CD1c-positive myeloid dendritic cell (primary cell): ENCODE data around the gene TRIP12.
"Not testable (repeated sequence)": the region's sequence is repeated elsewhere in the genome, so short reads cannot be mapped to it uniquely, and the experiment has no call there.

Experiments
- DNase-seq: peaks from one replicate; pipeline ENCODE4 v3.0.0-alpha.2; 2016; ENCODE audit errors: extremely low spot score

Gene TRIP12

GRCh38 chr2:229920011-229920641, 1.7 kb downstream of the TRIP12 start:
- DNase-seq: no peak

- DNase-seq: no peak
Observed at GRCh38 chr2:229917793-229918192, 4.0 kb downstream of the TRIP12 start.

GRCh38 chr2:229914171-229914570, 7.6 kb downstream of the TRIP12 start:
- DNase-seq: peak; percentile 44

GRCh38 chr2:229910832-229911412, 10.9 kb downstream of the TRIP12 start:
- DNase-seq: no peak

- DNase-seq: no peak
Observed at GRCh38 chr2:229910147-229910831, 11.5 kb downstream of the TRIP12 start.

- DNase-seq: no peak
Observed at GRCh38 chr2:229909090-229909489, 12.7 kb downstream of the TRIP12 start.

- no peak for DNase-seq
Observed at GRCh38 chr2:229905601-229906000, 16.2 kb downstream of the TRIP12 start.

- DNase-seq: no peak
Observed at GRCh38 chr2:229903037-229903436, 18.8 kb downstream of the TRIP12 start.

- no peak for DNase-seq
Observed at GRCh38 chr2:229901819-229902218, 20.0 kb downstream of the TRIP12 start.

GRCh38 chr2:229900514-229900913, 21.3 kb downstream of the TRIP12 start:
- not testable (repeated sequence) for DNase-seq

- no peak for DNase-seq
Observed at GRCh38 chr2:229900012-229900411, 21.8 kb downstream of the TRIP12 start.

GRCh38 chr2:229899604-229900003, 22.2 kb downstream of the TRIP12 start:
- no peak for DNase-seq

GRCh38 chr2:229896857-229897256, 25.0 kb downstream of the TRIP12 start:
- no peak for DNase-seq

- DNase-seq: no peak
Observed at GRCh38 chr2:229889023-229889422, 32.8 kb downstream of the TRIP12 start.

GRCh38 chr2:229888031-229888430, 33.8 kb downstream of the TRIP12 start:
- DNase-seq: no peak

- DNase-seq: no peak
Observed at GRCh38 chr2:229887441-229887840, 34.4 kb downstream of the TRIP12 start.

GRCh38 chr2:229884775-229885699, 36.8 kb downstream of the TRIP12 start:
- no peak for DNase-seq

GRCh38 chr2:229882583-229882982, 39.2 kb downstream of the TRIP12 start:
- DNase-seq: no peak

- no peak for DNase-seq
Observed at GRCh38 chr2:229880892-229881586, 40.8 kb downstream of the TRIP12 start.

- no peak for DNase-seq
Observed at GRCh38 chr2:229879191-229879950, 42.4 kb downstream of the TRIP12 start.

GRCh38 chr2:229875549-229875948, 46.3 kb downstream of the TRIP12 start:
- no peak for DNase-seq
